H1 (cell line): ENCODE measurements around the gene C17orf50. TPM values are rescaled to one million over a fixed set of nuclear protein-coding genes. Genes with fewer than 3 reads are reported as not detected.

Experiments used
- CTCF ChIA-PET: fragments of 300-600 bp; sonication (Branson Sonifier 250); formaldehyde crosslinking; loops from one replicate; lab custom pipeline; 2021; ENCODE audit not compliant: partially characterized antibody; lab: Charles Lee
- POLR2A ChIA-PET: fragments of 300-600 bp; sonication (Branson Sonifier 250); formaldehyde crosslinking; loops from one replicate; lab custom pipeline; 2021; ENCODE audit warnings: inconsistent platforms; ENCODE audit not compliant: partially characterized antibody; lab: Charles Lee
- DNase-seq, 2 experiments: peaks; one replicate each; pipeline versions ENCODE4 v3.0.0 to v3.0.0-alpha.2; 2010 to 2022; ENCODE audit warnings: low spot score in 2 of 2, low read depth in 1 of 2, mixed read lengths in 1 of 2
- FAIRE-seq: peaks from 2 replicates; lab custom pipeline; 2011; peaks lifted over from hg19 to GRCh38; lab: Jason Lieb, UNC
- H2AFZ ChIP-seq: 2 replicates; pipeline ENCODE4 v1.8.1; 2012; ENCODE audit warnings: low read length, inconsistent platforms
- H2AK5ac ChIP-seq: 2 replicates; pipeline ENCODE4 v1.6.1; 2013; ENCODE audit warnings: low read depth, low read length
- H2BK120ac ChIP-seq: replicated peaks from 2 replicates; pipeline ENCODE3; 2013; ENCODE audit warnings: low read depth, low read length, inconsistent platforms
- H2BK12ac ChIP-seq: 2 replicates; pipeline ENCODE4 v1.6.1; 2013; ENCODE audit warnings: low read depth, low read length
- H2BK15ac ChIP-seq: 2 replicates; pipeline ENCODE4 v1.6.1; 2013; ENCODE audit warnings: low read length
- H2BK20ac ChIP-seq: 2 replicates; pipeline ENCODE4 v1.6.1; 2013; ENCODE audit warnings: low read length
- H2BK5ac ChIP-seq: 2 replicates; pipeline ENCODE4 v1.6.1; 2013; ENCODE audit warnings: low read depth, low read length
- H3K14ac ChIP-seq: 2 replicates; pipeline ENCODE4 v1.6.1; 2013; ENCODE audit warnings: inconsistent platforms; ENCODE audit not compliant: insufficient read length
- H3K18ac ChIP-seq: 2 replicates; pipeline ENCODE4 v1.6.1; 2013; ENCODE audit warnings: low read length; ENCODE audit errors: extremely low read depth
- H3K23ac ChIP-seq: 2 replicates; pipeline ENCODE4 v1.6.1; 2013; ENCODE audit warnings: inconsistent platforms; ENCODE audit not compliant: insufficient read length
- H3K23me2 ChIP-seq: 2 replicates; pipeline ENCODE4 v1.6.1; 2013; ENCODE audit warnings: low read depth, low read length
- H3K27ac ChIP-seq: 2 replicates; pipeline ENCODE4 v1.6.1; 2011; ENCODE audit warnings: low read depth, low read length, inconsistent platforms
- H3K27me3 ChIP-seq, 4 experiments: replicated peaks in 1 of 4; 1 replicate in 1 of 4; 2 replicates in 3 of 4; pipeline versions ENCODE4 v1.6.1 to v1.8.1; 2011 to 2013; ENCODE audit warnings: low read length in 3 of 4, mild to moderate bottlenecking in 3 of 4, inconsistent platforms in 2 of 4, mixed read lengths in 2 of 4, moderate library complexity in 1 of 4; ENCODE audit not compliant: control insufficient read depth in 3 of 4, insufficient read depth in 3 of 4; ENCODE audit errors: extremely low read depth in 1 of 4
- H3K36me3 ChIP-seq, 4 experiments: 2 replicates each; pipeline versions ENCODE4 v1.6.1 to v1.8.1; 2011 to 2013; ENCODE audit warnings: mild to moderate bottlenecking in 4 of 4, low read length in 3 of 4, moderate library complexity in 2 of 4, control low read depth in 1 of 4, inconsistent platforms in 1 of 4; ENCODE audit not compliant: insufficient read depth in 4 of 4, control insufficient read depth in 2 of 4
- H3K4ac ChIP-seq: replicated peaks from 2 replicates; pipeline ENCODE3; 2013; ENCODE audit warnings: low read length, low read depth, mixed read lengths, inconsistent platforms; ENCODE audit not compliant: insufficient read length
- H3K4me1 ChIP-seq, 4 experiments: replicated peaks in 1 of 4; 1 replicate in 1 of 4; 2 replicates in 3 of 4; pipeline versions ENCODE4 v1.6.1 to v1.8.1; 2011 to 2013; ENCODE audit warnings: low read length in 3 of 4, inconsistent platforms in 2 of 4, mixed read lengths in 1 of 4; ENCODE audit not compliant: insufficient read depth in 4 of 4, control insufficient read depth in 3 of 4
- H3K4me2 ChIP-seq, 2 experiments: 2 replicates each; pipeline versions ENCODE4 v1.6.1 to v1.8.1; 2011 to 2013; ENCODE audit warnings: low read depth in 2 of 2, low read length in 2 of 2, control low read depth in 1 of 2, inconsistent platforms in 1 of 2, mild to moderate bottlenecking in 1 of 2; ENCODE audit not compliant: insufficient read depth in 1 of 2
- H3K4me3 ChIP-seq, 4 experiments: fragments of 200-600, 300-600 bp in 1 of 4; sonication (generic), shearing (Covaris generic), sonication (Bioruptor Twin) in 1 of 4; 2 replicates each; pipeline versions ENCODE4 v1.5.1 to v1.8.1; 2011 to 2016; ENCODE audit warnings: low read length in 4 of 4, low read depth in 3 of 4, control low read depth in 2 of 4, inconsistent platforms in 2 of 4, mild to moderate bottlenecking in 2 of 4, mixed read lengths in 1 of 4, moderate library complexity in 1 of 4; ENCODE audit not compliant: insufficient read depth in 2 of 4; ENCODE audit errors: extremely low read depth in 1 of 4
- H3K56ac ChIP-seq: replicated peaks from 2 replicates; pipeline ENCODE3; 2013; ENCODE audit warnings: low read depth, mild to moderate bottlenecking, mixed read lengths, low read length, inconsistent platforms; ENCODE audit not compliant: insufficient read length
- H3K79me1 ChIP-seq: 2 replicates; pipeline ENCODE4 v1.6.1; 2013; ENCODE audit warnings: low read depth, low read length, control low read depth
- H3K79me2 ChIP-seq, 2 experiments: 2 replicates each; pipeline versions ENCODE4 v1.6.1 to v1.8.1; 2012 to 2013; ENCODE audit warnings: low read length in 2 of 2, mild to moderate bottlenecking in 2 of 2, inconsistent platforms in 1 of 2; ENCODE audit not compliant: insufficient read depth in 2 of 2, control insufficient read depth in 1 of 2
- H3K9ac ChIP-seq, 4 experiments: replicated peaks in 1 of 4; 1 replicate in 1 of 4; 2 replicates in 3 of 4; pipeline versions ENCODE4 v1.6.1 to v1.8.1; 2011 to 2013; ENCODE audit warnings: low read depth in 3 of 4, low read length in 3 of 4, control low read depth in 2 of 4, mild to moderate bottlenecking in 2 of 4, moderate library complexity in 2 of 4, inconsistent platforms in 1 of 4; ENCODE audit errors: extremely low read depth in 1 of 4
- H3K9me3 ChIP-seq, 2 experiments: 2 replicates each; pipeline versions ENCODE4 v1.6.1 to v1.8.1; 2012 to 2013; ENCODE audit warnings: mild to moderate bottlenecking in 2 of 2, moderate library complexity in 2 of 2, control low read depth in 1 of 2, inconsistent platforms in 1 of 2, low read depth in 1 of 2, low read length in 1 of 2, mixed read lengths in 1 of 2; ENCODE audit not compliant: insufficient read depth in 2 of 2
- H4K20me1 ChIP-seq, 2 experiments: replicated peaks in 1 of 2; 2 replicates each; pipeline versions ENCODE3 to v1.8.1; 2011 to 2013; ENCODE audit warnings: inconsistent platforms in 2 of 2, low read length in 2 of 2, mild to moderate bottlenecking in 1 of 2; ENCODE audit not compliant: insufficient read depth in 2 of 2, control insufficient read depth in 1 of 2
- H4K5ac ChIP-seq: 2 replicates; pipeline ENCODE4 v1.6.1; 2013; ENCODE audit warnings: low read length, low read depth, mixed read lengths, inconsistent platforms; ENCODE audit not compliant: insufficient read length
- H4K8ac ChIP-seq: 2 replicates; pipeline ENCODE4 v1.8.0; 2013; ENCODE audit warnings: mild to moderate bottlenecking, moderate library complexity, low read length, inconsistent platforms; ENCODE audit not compliant: insufficient read depth; ENCODE audit errors: extremely low read depth
- H4K91ac ChIP-seq: replicated peaks from 2 replicates; pipeline ENCODE3; 2013; ENCODE audit warnings: low read length, mixed read lengths, inconsistent platforms; ENCODE audit not compliant: insufficient read length
- BACH1 ChIP-seq: IDR thresholded peaks from 2 replicates; pipeline ENCODE4 v1.6.1; 2012; ENCODE audit warnings: low read length, improper control_type of control experiment
- BRCA1 ChIP-seq: IDR thresholded peaks from 2 replicates; pipeline ENCODE4 v1.6.1; 2012; ENCODE audit warnings: low read depth, low read length, improper control_type of control experiment
- CEBPB ChIP-seq: IDR thresholded peaks from 2 replicates; pipeline ENCODE4 v1.6.1; 2012; ENCODE audit warnings: low read depth, low read length
- CHD2 ChIP-seq: IDR thresholded peaks from 2 replicates; pipeline ENCODE4 v1.6.1; 2012; ENCODE audit warnings: low read length, improper control_type of control experiment
- CREB1 ChIP-seq: IDR thresholded peaks from 2 replicates; pipeline ENCODE4 v1.6.1; 2012; ENCODE audit warnings: inconsistent platforms
- HDAC2 ChIP-seq, 2 experiments: fragments of 300-600 bp in 1 of 2; sonication (generic) in 1 of 2; IDR thresholded peaks; 2 replicates each; pipeline ENCODE4 v1.6.1; 2011 to 2012; ENCODE audit warnings: low read depth in 2 of 2, low read length in 2 of 2, mild to moderate bottlenecking in 2 of 2, moderate library complexity in 2 of 2, borderline replicate concordance in 1 of 2, inconsistent platforms in 1 of 2
- MAX ChIP-seq: IDR thresholded peaks from 2 replicates; pipeline ENCODE4 v1.6.1; 2012; ENCODE audit warnings: inconsistent platforms
- POLR2A ChIP-seq, 2 experiments: IDR thresholded peaks; 1 replicate in 1 of 2; 2 replicates in 1 of 2; pipeline ENCODE4 v1.6.1; 2011; ENCODE audit warnings: low read depth in 2 of 2, low read length in 2 of 2, mild to moderate bottlenecking in 2 of 2; ENCODE audit errors: control extremely low read depth in 1 of 2
- RFX5 ChIP-seq: IDR thresholded peaks from 2 replicates; pipeline ENCODE4 v1.6.1; 2011; ENCODE audit warnings: low read depth, low read length, improper control_type of control experiment, borderline replicate concordance
- RNF2 ChIP-seq: fragments of 200-900, 300-1000 bp; sonication (generic); IDR thresholded peaks from 2 replicates; pipeline ENCODE4 v1.7.1; 2016; ENCODE audit warnings: borderline replicate concordance, low read depth, mild to moderate bottlenecking, antibody characterized with exemption, low read length; ENCODE audit not compliant: poor library complexity, severe bottlenecking; ENCODE audit errors: missing control alignments
- SIN3A ChIP-seq, 2 experiments: IDR thresholded peaks in 1 of 2; conservative IDR thresholded peaks in 1 of 2; 2 replicates each; pipeline ENCODE4 v1.6.1; 2011 to 2012; ENCODE audit warnings: low read length in 2 of 2, improper control_type of control experiment in 1 of 2, low read depth in 1 of 2, mild to moderate bottlenecking in 1 of 2
- SRF ChIP-seq: IDR thresholded peaks from 2 replicates; pipeline ENCODE4 v1.6.1; 2011; ENCODE audit warnings: mild to moderate bottlenecking, low read depth, low read length, moderate library complexity
- TBP ChIP-seq: IDR thresholded peaks from 2 replicates; pipeline ENCODE4 v1.6.1; 2011; ENCODE audit warnings: low read depth, low read length, improper control_type of control experiment
- TEAD4 ChIP-seq: IDR thresholded peaks from 2 replicates; pipeline ENCODE4 v1.6.1; 2012; ENCODE audit warnings: low read depth, low read length, inconsistent platforms, mixed read lengths
- WGBS, 2 experiments: shearing (Covaris generic) in 1 of 2; methylation state at CpG; one replicate each; pipeline versions ENCODE4 v1.1.6 to v1.1.7; 2013 to 2015; ENCODE audit warnings: low lambda C conversion rate in 2 of 2, mixed read lengths in 2 of 2, inconsistent platforms in 1 of 2, low coverage in 1 of 2, missing lambda C conversion rate in 1 of 2; ENCODE audit not compliant: insufficient replicate concordance in 2 of 2, insufficient coverage in 1 of 2, insufficient read length in 1 of 2; ENCODE audit errors: extremely low coverage in 1 of 2, missing lambda C conversion rate in 1 of 2; 5-methylcytosine and 5-hydroxymethylcytosine counted together
- polyA plus RNA-seq, 7 experiments: library from polyadenylated mRNA; depleted of rRNA in 3 of 7; stranded (reverse) in 5 of 7; unstranded in 2 of 7; fragments of >200 nt in 5 of 7; fragments of 200-250 nt in 2 of 7; gene quantifications; 1 replicate in 5 of 7; 2 replicates in 1 of 7; 4 replicates in 1 of 7; pipeline versions ENCODE4 v1.2.1 to v1.2.3, GENCODE V29; 2011 to 2013; ENCODE audit warnings: missing spikeins in 2 of 7, mixed read lengths in 2 of 7
- total RNA-seq: library from RNA; stranded (reverse); fragmentation: NEBNext Ultra II Directional; extraction: Animal tissue kit (Norgen Biotek cat#: 25700); gene quantifications from 2 replicates; pipeline ENCODE4 v1.2.1, GENCODE V29; 2021

Gene C17orf50
- total and polyA plus RNA-seq, 2 of the 8 experiments (the other 6 are each of a cell fraction or from before 2014, with no cell fraction given), result 0.12 TPM; not detected in 1

GRCh38 chr17:35748979-35749378 lies 11.7 kb upstream of the C17orf50 start:
- no peaks in the 10 kb centered on the region for H3K23me2 ChIP-seq
- no peak overlapping the region for H2BK20ac ChIP-seq
- H4K20me1 ChIP-seq, result no peaks in the 10 kb centered on the region
- no peak overlapping the region for H3K27ac ChIP-seq
- H3K36me3 ChIP-seq, result no peaks in the 10 kb centered on the region
- no peak overlapping the region for H4K91ac ChIP-seq
- H3K9ac ChIP-seq, result no peak overlapping the region
- no peak overlapping the region for H2BK5ac ChIP-seq
- H2BK120ac ChIP-seq, result no peak overlapping the region
- H2AK5ac ChIP-seq, result no peak overlapping the region
- ChIA-PET POLR2A (interaction anchor here (1.2 to 2.3 kb wide), 5 partner anchors 9 to 60 kb away, joined by 3 to 6 read pairs (median 3); partner anchors contain the start of gene TAF15), CTCF (interaction anchor here (1.0 to 8.4 kb wide), 22 partner anchors 9 to 436 kb away, joined by 3 to 166 read pairs (median 4); partner anchors contain the start of genes C17orf50 and TAF15)
- H3K18ac ChIP-seq, result no peak overlapping the region
- FAIRE-seq (no peak), DNase-seq (no peak)
- 0 out of 2 replicates have a peak overlapping the region, but pooled peaks have one; percentile 39 for H2BK12ac ChIP-seq
- H2BK15ac ChIP-seq, result 0 out of 2 replicates have a peak overlapping the region, but pooled peaks have one; percentile 72
- H4K5ac ChIP-seq, result no peak overlapping the region
- peaks cover 0 to 12% (median 5%) of the 10 kb centered on the region in 4 experiments; a peak in 5 of 7 replicates for H3K4me1 ChIP-seq
- no peak overlapping the region for H4K8ac ChIP-seq
- no peak overlapping the region for H3K56ac ChIP-seq
- no peak for TF ChIP-seq CEBPB
- TF ChIP-seq SIN3A (conservative IDR thresholded peaks at IDR 0.05 in 1 of 2, IDR thresholded peaks at IDR 0.05 in 1 of 2; ENCODE audit: low read depth in 1 of 2, low read length in 2 of 2), result no peak
- TF ChIP-seq CREB1, result no peak
- TF ChIP-seq SRF, result no peak
- no peak for TF ChIP-seq BACH1
- TF ChIP-seq MAX, result no peak
- TF ChIP-seq BRCA1, result no peak
- TF ChIP-seq TEAD4, result no peak
- TF ChIP-seq RFX5, result no peak
- no peak for TF ChIP-seq TBP
- TF ChIP-seq POLR2A (IDR thresholded peaks at IDR 0.05; ENCODE audit: control extremely low read depth in 1 of 2, low read depth in 2 of 2, low read length in 2 of 2), result no peak
- TF ChIP-seq CHD2, result no peak
- TF ChIP-seq HDAC2 (IDR thresholded peaks at IDR 0.05; ENCODE audit: borderline replicate concordance in 1 of 2, low read depth in 2 of 2, low read length in 2 of 2), result no peak
- no peak for TF ChIP-seq RNF2
- no peak overlapping the region for H3K4ac ChIP-seq
- H3K79me1 ChIP-seq, result no peaks in the 10 kb centered on the region
- H2AFZ ChIP-seq, result no peak overlapping the region
- H3K9me3 ChIP-seq, result no peaks in the 10 kb centered on the region
- H3K27me3 ChIP-seq, result peaks cover 2 to 19% (median 12%) of the 10 kb centered on the region in 4 experiments; a peak in 6 of 7 replicates
- no peak overlapping the region for H3K4me2 ChIP-seq
- H3K79me2 ChIP-seq, result no peaks in the 10 kb centered on the region
- no peak overlapping the region for H3K23ac ChIP-seq
- 89% methylated on average over 6 of the region's 6 CpGs; no CpG with 5 or more reads in 1 of the 2 experiments for WGBS, 2 experiments
- H3K4me3 ChIP-seq, result no peak overlapping the region
- H3K14ac ChIP-seq, result no peak overlapping the region
